ENCODE measurements around the gene ENDOD1.

Gene ENDOD1

DNA sequence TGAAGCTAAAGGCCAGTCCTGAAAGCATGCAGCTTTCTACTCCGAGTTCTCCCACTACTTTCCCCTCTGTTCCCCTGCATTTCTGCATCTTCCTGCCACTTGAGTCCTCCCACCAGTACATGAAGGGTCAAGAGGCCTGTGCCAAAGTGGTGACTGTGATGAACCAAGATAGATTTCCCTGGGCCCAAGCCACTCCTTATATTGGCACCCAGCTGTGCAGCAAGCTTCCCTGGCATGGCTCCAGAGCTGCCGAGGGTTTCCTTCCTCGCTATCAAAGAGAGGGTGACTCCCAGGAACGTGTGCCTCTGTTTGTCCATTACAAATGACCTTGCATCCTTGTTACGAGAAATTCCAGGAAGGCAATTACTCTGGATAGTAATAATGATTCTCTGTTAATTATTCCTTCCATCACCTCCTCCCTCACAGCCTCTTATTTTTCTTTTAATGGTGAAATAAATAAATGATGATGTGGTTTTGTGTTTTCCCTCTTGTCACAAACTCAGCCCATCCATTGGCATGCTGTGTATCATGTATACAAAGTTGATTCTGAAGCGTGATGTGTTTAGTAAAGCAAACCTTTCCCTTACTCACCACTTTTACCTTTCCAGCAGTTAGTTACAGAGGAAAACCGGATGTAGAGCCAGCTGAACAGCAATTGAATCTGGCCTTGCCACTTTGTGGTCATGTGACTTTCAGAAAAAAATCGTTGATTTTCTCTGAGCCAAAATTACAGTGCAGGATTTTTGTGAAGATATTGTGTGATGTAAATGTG is 14.7 kb upstream of the ENDOD1 start:
- DNase-seq = peak in 6 of 10 donors; percentile 29 to 88 (median 56)
- intact Hi-C loops (cut with DNase I) = loop anchor here (5.0 to 10.0 kb wide), 2 partner anchors 160 to 632 kb away; partner anchors contain the start of gene SESN3

GRCh38 chr11:95076416-95076815 is 13.2 kb upstream of the ENDOD1 start:
- no peak for DNase-seq
- intact Hi-C loops (cut with DNase I) = loop anchor here (10.0 kb wide), 1 partner anchor 158 kb away; the partner anchor contains the start of gene SESN3

DNA sequence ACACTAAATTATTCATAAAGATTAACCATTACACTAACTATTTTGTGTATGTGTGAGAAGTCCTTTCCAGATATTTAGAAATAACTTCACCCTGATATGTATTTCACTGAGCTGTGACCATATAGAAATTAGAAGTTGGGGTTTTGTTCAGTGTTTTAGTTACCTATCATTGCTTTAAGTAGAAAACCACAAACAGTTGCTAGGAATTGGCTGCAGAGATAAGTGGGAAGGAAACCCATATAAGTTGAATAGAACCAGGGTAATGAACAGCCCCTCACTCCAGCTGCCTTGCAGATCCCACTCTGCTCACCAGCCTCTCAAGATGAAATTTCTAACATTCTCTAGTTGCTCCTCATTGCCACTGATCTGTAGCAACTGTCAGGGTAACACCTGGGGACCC is 12.7 kb upstream of the ENDOD1 start:
- intact Hi-C loops (cut with DNase I) = loop anchor here (10.0 kb wide), 1 partner anchor 158 kb away; the partner anchor contains the start of gene SESN3
- DNase-seq = no peak

DNA sequence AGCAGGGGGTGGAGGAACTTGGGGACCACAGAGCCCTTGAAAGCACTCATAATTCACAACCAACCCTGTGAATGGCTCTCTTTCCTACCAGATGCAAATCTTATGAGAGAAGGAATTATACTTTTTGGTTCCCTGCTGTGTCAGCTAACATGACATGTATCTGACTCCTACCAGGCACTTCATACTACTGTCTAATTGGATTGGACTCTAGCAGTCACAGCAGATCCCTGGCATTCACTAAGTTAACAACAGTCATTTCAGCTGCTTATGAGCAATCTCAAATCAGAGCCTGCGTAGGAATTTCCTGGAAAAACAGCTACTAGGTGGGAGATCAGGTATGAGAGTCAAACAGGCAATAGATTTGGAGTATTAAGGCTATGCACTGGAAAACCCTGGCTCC is 11.1 kb upstream of the ENDOD1 start:
- intact Hi-C loops (cut with DNase I) = loop anchor here (10.0 kb wide), 1 partner anchor 156 kb away; the partner anchor contains the start of gene SESN3

GRCh38 chr11:95081010-95081409 is 8.6 kb upstream of the ENDOD1 start:
- intact Hi-C loops (cut with DNase I) = no loop called here
- DNase-seq = no peak

More for the DNA sequence above, 11.1 kb upstream of the ENDOD1 start:
- no peak for DNase-seq

GRCh38 chr11:95081412-95081811 is 8.2 kb upstream of the ENDOD1 start:
- DNase-seq = peak in 8 of 10 donors; percentile 37 to 92 (median 59)
- intact Hi-C loops (cut with DNase I) = no loop called here

DNA sequence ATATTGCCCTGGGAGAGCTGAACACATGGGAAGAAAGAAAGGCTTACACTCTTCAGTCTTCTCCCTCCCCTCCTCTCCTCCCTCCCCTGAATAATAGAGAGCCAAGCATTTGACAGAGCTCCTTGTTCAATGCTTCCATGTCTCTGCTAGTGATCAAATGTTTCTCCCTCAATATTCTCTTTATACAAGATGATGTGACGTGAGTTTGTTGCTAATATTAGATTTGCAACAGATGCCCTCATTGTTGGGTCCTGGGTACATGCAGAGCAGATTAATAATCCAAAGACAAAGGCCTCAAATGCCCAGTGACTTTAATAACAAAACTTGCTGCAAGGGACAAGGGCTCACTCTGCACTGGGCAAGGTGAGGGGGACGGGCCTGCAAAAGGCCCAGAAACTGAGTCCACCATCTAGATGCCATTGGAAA is 7.1 kb upstream of the ENDOD1 start:
- peak in 1 of 10 donors; percentile 28 for DNase-seq
- intact Hi-C loops (cut with DNase I) = no loop called here

DNA sequence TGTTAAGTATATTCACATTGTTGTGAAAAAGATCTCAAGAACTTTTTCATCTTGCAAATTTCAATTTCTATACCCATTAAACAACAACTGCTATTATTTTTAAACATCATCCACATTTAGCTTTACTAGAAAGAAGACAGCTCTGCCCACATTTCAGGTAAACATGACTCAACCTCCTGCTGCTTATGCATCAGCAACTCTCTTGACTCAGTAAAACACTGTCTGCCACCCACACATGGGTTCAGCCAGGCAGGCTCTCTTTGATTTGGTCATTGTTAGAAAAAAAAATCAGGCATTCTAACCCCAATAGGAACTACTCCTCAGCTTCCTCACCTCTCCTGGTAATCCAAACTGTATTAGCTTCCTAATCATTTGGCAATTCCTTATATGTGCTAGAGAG is 5.1 kb upstream of the ENDOD1 start:
- no peak for DNase-seq
- intact Hi-C loops (cut with DNase I) = no loop called here

- intact Hi-C loops (cut with DNase I) = no loop called here
Measured at GRCh38 chr11:95085117-95085816, 4.4 kb upstream of the ENDOD1 start.

DNA sequence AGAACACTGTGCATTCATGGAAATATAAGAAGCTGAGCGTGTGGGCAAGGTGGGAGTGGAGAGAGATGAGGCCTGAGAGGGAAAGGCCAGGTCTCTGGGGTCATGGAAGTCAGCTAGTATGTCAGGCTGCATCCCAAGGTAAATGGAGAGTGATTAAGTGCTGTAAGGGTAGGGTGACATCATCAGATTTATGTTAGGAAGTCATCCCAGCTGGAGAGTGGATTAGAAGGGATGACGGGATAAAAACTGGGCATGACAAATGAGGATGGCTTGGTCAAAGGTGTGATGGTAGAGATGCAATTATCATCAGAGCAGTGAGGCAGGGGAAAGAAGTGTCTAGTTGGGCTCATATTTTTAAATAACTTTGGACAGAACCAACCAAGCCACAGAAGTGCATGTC is 3.5 kb upstream of the ENDOD1 start:
- intact Hi-C loops (cut with DNase I) = no loop called here
- no peak for DNase-seq

More at GRCh38 chr11:95085117-95085816, 4.4 kb upstream of the ENDOD1 start:
- DNase-seq = no peak

GRCh38 chr11:95086836-95087570 is 2.6 kb upstream of the ENDOD1 start:
- intact Hi-C loops (cut with DNase I) = no loop called here
- DNase-seq = no peak

GRCh38 chr11:95088946-95089619 is 563 bp upstream of the ENDOD1 start:
- intact Hi-C loops (cut with DNase I) = loop anchor here (1.0 kb wide), 1 partner anchor 22 kb away; no protein-coding TSS in a partner anchor
- no peak for DNase-seq

DNA sequence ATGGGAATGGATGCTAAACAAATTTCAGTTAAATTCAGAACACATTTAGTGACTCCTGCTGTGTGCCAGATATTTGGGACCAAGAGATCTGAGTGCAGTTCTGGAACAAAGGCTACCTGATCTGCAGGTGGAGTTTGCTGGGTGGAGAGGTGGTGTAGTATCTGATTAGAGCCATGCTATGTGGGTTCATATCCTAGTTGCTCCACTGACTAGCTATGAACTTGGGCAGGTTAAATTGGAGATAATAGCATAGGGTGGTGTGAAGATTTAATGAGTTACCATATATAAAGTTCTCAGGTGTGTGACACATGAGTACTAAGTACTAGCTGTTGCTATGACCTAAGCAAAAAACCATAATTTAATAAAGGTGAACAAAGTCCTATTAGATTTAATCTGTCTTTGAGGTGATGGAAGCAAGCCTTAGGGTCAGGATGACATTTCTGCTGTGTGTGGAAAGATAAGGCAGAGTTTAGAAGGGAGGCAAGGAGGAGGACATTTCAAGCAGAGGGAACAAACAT is 2.1 kb downstream of the ENDOD1 start:
- no peak for DNase-seq
- intact Hi-C loops (cut with DNase I) = loop anchor here (10.0 kb wide), 1 partner anchor 53 kb away; no protein-coding TSS in a partner anchor

- DNase-seq = no peak
Measured at GRCh38 chr11:95092549-95093324, 3.1 kb downstream of the ENDOD1 start.

DNA sequence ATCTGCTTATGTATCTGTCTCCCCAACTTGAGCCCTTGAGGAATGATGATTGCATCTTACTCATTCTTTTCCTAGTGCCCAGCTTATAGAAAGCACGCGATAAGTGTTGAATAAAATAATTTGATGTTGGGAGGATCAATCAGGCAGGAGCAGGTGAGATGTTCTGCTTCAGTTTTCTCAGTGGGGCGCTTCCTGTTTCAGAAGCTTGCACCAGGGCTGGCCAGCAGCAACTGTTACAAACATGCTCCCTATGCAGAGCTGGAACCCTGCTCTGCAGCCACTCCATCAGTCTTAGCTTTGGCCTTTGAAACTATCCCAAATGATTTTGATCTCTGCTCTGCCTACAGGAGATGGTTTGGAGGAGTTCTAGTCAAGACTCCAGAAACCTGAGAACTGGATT is 3.9 kb downstream of the ENDOD1 start:
- intact Hi-C loops (cut with DNase I) = loop anchor here (10.0 kb wide), 1 partner anchor 51 kb away; no protein-coding TSS in a partner anchor
- no peak for DNase-seq

More at GRCh38 chr11:95092549-95093324, 3.1 kb downstream of the ENDOD1 start:
- intact Hi-C loops (cut with DNase I) = loop anchor here (10.0 kb wide), 1 partner anchor 52 kb away; no protein-coding TSS in a partner anchor

DNA sequence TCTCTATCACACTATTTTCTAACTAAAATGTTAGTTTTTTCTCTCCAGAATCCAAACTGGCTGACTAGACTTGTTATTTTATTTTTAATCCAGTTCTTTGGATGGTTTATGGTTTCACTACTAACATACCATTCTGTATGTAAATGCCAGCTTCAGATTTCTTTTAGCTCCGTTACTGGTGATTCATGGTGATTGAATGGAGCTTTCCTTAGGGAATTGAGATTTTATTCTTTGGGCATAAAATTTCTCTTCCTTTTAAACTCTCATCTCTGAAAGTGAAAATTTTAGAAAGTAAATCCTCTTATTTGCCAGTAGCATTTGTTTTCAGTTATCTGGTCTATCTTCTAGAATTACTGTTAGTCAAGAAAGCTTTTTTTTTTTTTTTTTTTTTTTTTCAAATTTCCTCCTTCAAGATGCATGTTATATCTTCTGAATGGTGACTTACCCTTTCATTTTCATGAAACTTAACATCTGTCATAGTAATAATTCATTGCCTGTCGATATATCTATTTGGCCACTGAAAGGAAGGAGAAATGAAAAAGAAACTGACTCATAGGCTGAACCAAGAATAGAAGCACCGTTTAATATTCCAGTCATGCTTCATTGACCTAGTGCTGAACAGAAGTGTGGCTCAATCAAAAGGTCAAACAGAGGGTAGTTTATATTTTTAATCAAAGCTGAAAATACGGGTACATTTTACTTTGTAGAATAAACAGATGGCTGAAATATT is 6.4 kb downstream of the ENDOD1 start:
- intact Hi-C loops (cut with DNase I) = loop anchor here (10.0 kb wide), 1 partner anchor 49 kb away; no protein-coding TSS in a partner anchor
- no peak for DNase-seq

DNA sequence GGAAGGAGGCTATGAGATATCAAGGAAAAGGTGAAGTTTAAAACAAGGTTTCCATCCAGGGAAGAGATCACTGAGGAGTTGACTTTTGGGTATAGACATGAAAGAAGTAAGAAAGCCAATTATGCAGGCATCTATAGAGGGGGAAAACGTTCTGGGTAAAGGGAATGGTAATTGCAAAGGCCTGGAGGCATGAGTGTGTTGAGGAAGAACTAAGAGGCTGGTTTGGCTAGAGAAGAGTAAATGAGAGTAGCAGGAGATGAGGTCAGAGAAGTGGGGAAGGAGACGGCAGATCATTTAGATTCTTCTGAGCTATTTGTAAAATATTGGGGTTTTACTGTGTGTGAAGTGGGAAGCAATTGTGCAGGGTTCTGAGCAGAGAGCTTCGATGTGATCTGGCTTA is 7.6 kb downstream of the ENDOD1 start:
- DNase-seq = no peak
- intact Hi-C loops (cut with DNase I) = loop anchor here (10.0 kb wide), 1 partner anchor 48 kb away; no protein-coding TSS in a partner anchor

DNA sequence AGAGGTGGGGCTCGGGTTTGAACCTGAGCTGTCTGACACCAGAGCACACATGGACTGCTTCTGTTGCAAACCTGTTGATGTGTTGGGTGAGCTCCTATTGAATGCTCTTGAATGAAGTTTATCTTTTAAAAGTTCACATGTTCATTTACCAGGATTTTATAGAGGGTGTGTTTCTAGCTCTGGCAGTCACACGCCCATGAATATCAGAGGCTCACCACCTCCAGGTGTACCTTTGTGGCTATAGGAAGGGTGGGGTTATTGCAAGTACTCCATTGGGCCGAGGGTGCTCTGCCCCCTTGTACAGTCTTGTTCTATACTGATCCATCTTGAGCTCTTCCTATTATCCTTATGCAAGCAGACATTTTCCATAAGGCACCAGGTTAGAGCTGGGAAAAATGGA is 9.2 kb downstream of the ENDOD1 start:
- intact Hi-C loops (cut with DNase I) = loop anchor here (10.0 kb wide), 1 partner anchor 46 kb away; no protein-coding TSS in a partner anchor
- DNase-seq = no peak
